HG03378 (cell line): ENCODE measurements around the gene EMP2.
"Not testable (repeated sequence)": the region's sequence is repeated elsewhere in the genome, so short reads cannot be mapped to it uniquely, and the experiment has no call there.

Experiments used
- ATAC-seq: cut with Tn5 transposase; IDR thresholded peaks from one replicate; pipeline ENCODE4 v1.9.1; 2021; ENCODE audit warnings: mild to moderate bottlenecking, moderate library complexity; ENCODE audit not compliant: unreplicated experiment

The EMP2 gene, protein sequence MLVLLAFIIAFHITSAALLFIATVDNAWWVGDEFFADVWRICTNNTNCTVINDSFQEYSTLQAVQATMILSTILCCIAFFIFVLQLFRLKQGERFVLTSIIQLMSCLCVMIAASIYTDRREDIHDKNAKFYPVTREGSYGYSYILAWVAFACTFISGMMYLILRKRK

DNA sequence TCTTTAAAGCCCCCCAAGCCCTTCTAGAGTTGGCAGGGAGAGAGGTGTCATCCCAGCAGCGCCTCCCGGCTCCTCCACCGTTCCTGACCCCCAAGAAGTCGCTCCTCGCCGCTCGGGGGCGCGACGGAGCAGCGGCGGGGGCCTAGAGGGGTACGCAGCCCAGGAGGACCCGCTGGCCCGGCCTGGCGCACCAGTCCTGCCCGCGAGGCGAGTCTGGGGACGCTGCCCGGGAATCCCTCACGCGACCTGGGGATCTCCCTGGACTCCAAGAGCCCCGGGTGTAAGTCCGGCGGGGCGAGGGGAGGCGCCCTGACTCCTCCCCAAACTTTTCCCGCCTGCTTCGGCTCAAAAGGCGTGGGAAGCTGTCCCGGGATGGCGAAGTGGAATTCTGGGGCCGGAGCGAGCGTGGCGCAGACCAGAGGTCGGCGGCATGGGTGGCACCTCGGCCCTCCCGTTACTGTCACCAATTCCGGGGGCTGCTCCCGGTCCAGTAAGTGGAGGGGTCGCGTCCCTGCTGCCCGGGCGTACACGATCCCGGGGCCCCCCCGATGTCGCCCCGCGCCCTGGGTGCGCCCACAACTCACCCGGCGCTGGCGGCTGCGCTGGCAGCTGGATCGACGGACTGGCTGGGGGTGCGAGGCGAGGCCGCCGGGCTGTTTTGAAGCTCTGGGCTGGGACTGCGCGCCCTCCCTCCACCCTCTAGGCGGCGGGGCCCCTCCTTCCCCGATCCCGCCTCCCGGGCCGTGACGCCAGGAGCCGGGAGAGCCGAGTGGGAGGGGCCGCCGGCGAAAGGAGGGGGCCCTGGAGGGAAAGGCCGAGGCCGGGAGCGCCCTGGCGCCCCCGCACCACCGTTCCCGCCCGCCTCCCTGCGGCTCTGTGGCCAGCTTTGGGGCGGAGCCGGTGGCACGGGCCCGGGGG is at the start of gene EMP2:
Gene EMP2 (minus strand): TSS at position 634 of the 918 bp plus-strand sequence. CDS start 32,981 bp downstream, outside the sequence.
- ATAC-seq, result no peak

GRCh38 chr16:10629592-10629963 is 49.2 kb upstream of the EMP2 start:
- ATAC-seq, result no peak

- ATAC-seq, result no peak
Observed at GRCh38 chr16:10625595-10626357, 45.4 kb upstream of the EMP2 start.

DNA sequence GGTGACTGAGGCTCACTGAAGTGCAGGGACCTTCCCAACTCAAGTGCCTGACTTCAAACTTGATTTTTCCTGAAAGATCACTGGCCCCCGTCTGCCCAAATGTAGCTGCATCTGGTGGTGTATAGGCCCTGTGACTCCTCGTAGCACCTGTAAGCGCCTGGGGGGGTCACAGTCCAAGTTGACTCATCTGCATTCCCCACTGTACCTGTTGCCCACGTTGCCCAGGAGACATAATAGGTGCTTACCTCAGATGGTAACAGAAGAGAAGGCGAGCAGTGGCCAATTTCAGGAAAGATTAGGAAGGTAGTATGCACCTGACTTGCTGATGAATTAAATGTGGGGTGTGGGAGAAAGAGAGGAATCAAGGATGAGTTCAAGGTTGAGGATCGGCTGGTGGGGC is 44.1 kb upstream of the EMP2 start:
- no peak for ATAC-seq

GRCh38 chr16:10623059-10623458 is 42.7 kb upstream of the EMP2 start:
- no peak for ATAC-seq

- no peak for ATAC-seq
Observed at GRCh38 chr16:10622036-10622921, 41.9 kb upstream of the EMP2 start.

DNA sequence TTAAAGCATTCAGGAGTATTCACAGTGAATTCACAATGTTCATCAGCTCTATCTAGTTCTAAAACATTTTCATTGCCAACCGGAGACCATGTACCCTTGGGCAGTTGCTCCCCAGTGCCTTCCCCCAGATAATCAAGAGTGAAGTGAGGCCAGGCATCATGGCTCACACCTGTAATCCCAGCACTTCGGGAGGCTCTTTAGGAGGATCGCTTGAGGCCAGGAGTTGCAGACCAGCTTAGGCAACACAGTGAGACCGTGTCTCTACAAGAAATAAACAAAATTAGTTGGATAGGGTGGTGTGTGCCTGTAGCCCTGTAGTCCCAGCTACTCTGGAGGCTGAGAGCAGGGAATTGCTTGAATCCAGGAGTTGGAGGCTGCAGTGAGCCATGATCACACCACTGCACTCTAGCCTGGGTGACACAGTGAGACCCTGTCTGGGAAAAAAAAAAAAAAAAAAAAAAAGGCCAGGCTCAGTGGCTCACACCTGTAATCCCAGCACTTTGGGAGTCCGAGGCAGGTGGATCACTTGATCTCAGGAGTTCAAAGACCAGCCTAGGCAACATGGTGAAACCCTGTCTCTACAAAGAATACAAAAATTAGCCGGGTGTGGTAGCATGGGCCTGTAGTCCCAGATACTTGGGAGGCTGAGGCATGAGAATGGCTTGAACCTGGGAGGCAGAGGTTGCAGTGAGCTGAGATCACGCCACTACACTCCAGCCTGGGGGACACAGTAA is 41.0 kb upstream of the EMP2 start:
- ATAC-seq, result not testable (repeated sequence)

DNA sequence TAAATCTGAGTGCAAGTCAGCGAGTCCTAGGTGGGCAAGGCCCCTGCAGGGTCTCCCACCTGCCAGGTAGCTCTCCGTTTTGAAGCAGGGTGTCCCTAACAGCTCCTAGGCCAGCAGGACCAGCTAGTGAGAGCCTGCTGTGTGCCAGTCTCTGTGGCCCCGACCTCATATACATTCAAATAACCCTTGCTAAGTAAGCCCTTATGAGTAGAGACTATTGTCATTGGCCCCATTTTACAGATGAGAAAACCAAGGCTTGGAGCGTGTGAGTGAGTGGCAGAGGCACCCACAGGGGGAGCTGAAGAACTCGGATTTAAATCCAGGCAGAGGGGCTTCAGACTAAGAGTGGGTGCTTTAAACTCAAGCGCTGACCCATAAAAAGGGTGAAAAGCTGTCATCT is 39.7 kb upstream of the EMP2 start:
- ATAC-seq, result no peak

GRCh38 chr16:10619271-10619849 is 39.0 kb upstream of the EMP2 start:
- ATAC-seq, result no peak

- no peak for ATAC-seq
Observed at GRCh38 chr16:10618710-10619209, 38.4 kb upstream of the EMP2 start.

DNA sequence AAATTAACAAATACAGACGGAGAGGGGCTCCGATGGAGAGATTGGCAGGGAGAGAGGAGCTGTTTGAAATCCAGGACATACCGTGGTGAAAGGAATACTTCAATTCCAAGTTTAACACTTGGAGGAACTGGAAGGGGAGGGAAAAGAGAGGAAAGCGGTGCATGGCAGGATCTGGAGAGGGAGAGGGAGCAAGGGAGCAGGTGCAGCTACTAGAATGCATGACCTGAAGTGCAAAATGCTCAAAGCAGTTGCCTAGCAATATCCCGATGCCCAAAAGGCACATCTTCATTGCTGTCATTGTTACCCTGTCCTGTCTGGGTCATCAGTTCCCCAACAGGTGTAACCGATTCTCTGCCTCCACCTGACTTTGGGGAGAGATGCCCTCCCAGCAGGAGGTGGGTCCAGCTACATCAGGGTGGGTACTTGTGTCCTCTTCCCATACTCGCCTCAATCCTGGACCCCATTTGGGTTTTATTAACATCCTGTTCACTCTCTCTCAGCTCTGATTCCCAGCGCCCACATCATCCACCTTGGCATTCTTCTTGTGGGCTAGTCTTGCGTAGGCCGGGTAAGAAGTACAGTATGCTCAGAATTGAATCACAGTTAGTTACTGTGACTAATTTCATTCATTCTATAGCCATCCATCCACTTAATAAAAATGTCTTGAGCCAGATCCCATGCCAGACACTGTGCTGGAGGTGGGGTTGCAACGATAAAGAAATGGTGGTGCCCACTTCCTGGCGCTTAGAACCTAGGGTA is 37.4 kb upstream of the EMP2 start:
- no peak for ATAC-seq

GRCh38 chr16:10616756-10617640 is 36.6 kb upstream of the EMP2 start:
- ATAC-seq, result no peak

DNA sequence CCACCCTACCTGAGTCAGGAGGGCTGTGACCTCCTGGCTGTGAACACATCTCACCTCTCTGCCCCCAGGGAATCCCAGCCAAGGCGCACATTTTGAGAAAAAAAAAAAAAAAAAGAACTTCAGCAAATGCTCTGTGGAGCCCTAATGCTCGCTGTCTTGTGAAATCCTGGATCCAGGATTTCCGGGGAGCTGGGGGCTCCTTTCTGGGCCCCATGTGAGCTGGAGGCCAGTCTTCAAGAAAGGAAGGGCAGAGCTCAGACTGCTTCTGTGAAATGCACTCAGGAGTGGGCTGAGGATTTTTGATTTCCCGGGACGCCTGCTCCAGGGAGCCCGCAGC is 36.0 kb upstream of the EMP2 start:
- no peak for ATAC-seq

DNA sequence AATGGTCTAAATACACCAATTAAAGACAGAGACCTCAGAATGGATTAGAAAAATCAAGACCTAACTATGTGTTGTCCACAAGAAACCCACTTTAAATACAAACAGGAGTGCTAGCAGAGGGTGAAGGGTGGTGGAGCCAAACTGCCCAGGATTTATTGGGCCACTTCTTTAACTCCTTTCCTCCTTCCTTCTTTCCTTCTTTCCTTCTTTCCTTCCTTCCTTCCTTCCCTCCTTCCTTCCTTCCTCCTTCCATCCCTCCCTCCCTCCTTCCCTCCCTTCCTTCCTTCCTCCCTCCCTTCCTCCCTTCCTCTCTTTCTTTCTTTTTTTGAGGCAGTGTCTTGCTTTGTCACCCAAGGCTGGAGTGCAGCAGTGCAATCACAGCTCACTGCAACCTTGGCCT is 34.3 kb upstream of the EMP2 start:
- ATAC-seq, result no peak

DNA sequence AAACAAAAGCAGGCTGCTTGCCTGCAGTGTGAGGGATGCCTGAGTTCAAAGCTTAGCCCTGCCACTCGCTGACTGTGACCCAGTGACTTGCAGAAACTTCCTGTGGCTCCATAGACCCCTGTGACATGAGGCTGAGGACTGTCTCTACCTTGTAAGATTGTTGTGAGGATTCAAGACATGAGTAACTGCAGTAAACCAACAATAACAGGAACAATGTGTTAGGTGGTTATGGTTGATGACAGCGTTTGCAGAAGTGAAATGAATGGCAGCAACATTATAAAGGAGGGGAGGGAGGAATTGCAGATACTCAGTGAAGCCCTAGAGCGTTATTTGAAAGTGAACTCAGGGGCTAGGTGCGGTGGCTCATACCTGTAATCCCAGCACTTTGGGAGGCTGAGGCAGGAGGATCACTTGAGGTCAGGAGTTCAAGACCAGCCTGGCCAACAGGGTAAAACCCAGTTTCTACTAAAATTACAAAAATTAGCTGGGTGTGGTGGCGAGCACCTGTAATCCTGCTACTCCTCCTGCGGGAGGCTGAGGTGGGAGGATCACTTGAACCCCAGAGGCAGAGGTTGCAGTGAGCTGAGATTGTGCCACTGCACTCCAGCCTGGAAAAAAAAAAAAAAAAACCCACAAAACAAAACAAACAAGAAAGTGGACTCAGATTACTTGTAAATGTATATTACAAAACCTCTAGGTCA is 33.5 kb upstream of the EMP2 start:
- ATAC-seq, result no peak

DNA sequence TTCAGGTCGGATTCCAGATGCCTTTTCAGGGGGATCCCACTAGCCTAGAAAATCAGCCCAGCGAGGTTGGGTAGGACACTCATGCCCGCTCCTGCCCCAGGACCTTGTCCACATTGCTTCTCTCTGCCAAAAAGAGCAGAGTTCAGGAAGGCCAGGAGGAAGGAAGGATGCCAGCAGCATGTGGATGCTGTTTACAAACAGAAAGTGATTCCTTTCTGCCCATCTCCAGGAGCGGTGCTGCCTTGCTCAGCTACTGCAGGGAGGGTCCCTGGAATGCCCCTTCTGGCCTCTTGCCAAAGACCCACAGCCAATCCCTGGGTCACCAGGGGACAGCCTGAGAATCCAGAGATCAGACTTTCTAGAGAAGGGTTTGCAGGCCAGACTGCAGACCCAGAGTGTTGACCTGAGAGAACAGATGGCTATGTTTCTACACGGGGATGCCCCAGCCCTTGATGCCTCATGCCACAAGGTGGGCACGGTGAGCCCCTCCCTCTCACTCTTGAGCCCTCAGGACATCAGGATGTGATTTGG is 32.3 kb upstream of the EMP2 start:
- ATAC-seq, result no peak

- ATAC-seq, result no peak
Observed at GRCh38 chr16:10611825-10612342, 31.5 kb upstream of the EMP2 start.
